ENCODE measurements around the gene CDK17.

CDK17 gene

GRCh38 chr12:96235484-96235826 lies 164.8 kb downstream of the CDK17 start:
- no peak for DNase-seq

- DNase-seq: no peak
Measured at GRCh38 chr12:96234591-96235483, 165.4 kb downstream of the CDK17 start.

- DNase-seq: no peak
Measured at GRCh38 chr12:96233939-96234461, 166.2 kb downstream of the CDK17 start.

GRCh38 chr12:96233168-96233567 lies 167.1 kb downstream of the CDK17 start:
- no peak for DNase-seq

- DNase-seq: no peak
Measured at GRCh38 chr12:96230646-96231045, 169.6 kb downstream of the CDK17 start.

GRCh38 chr12:96228566-96229248 lies 171.5 kb downstream of the CDK17 start:
- no peak for DNase-seq
